IPS-18c (cell line): Measurements from ENCODE around the gene ADAMTS17.
"Not testable (repeated sequence)": the region's sequence is repeated elsewhere in the genome, so short reads cannot be mapped to it uniquely, and the experiment has no call there.

Experiments
- H3K4me3 ChIP-seq: 2 replicates; pipeline ENCODE4 v1.7.0; 2013; ENCODE audit warnings: low read depth, mild to moderate bottlenecking, low read length, moderate library complexity; ENCODE audit not compliant: insufficient read depth
- H3K9me3 ChIP-seq: one replicate; pipeline ENCODE4 v1.6.1; 2013; ENCODE audit warnings: mild to moderate bottlenecking, low read length, moderate library complexity; ENCODE audit not compliant: control insufficient read depth, insufficient read depth

The ADAMTS17 gene

GRCh38 chr15:99993262-99993661 is 348.5 kb downstream of the ADAMTS17 start:
- Histone ChIP-seq H3K9me3 (no peaks in the 10 kb centered on the region), H3K4me3 (no peak overlapping the region)

- no peak overlapping the region for H3K4me3 ChIP-seq
- no peaks in the 10 kb centered on the region for H3K9me3 ChIP-seq
These were observed 349.1 kb downstream of the ADAMTS17 start for GRCh38 chr15:99992611-99993231.

DNA sequence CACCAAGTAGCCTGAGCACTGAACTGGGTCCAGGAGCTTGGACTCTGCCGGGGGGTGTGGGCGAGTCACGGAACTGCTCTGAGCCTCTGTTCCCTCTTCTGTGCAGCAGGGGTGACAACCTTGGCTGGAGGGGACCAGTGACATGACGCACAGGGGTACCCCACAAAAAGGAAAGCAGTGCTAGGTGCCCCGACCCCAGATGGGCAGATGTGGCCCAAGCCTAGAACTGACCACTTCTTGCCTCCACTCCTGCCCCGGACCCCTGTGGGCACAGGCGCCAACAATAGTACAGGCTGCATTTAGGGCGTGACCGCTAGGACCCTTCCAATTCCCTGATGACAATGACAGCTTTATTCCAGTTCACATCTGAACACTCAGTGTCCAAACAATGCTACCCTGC is 352.7 kb downstream of the ADAMTS17 start:
- Histone ChIP-seq H3K4me3 (no peak overlapping the region), H3K9me3 (peaks cover 2% of the 10 kb centered on the region)

- H3K9me3 ChIP-seq: peaks cover 2% of the 10 kb centered on the region
- H3K4me3 ChIP-seq: no peak overlapping the region
These were observed 354.1 kb downstream of the ADAMTS17 start for GRCh38 chr15:99987701-99988100.

- peaks cover 2% of the 10 kb centered on the region for H3K9me3 ChIP-seq
- H3K4me3 ChIP-seq: no peak overlapping the region
These were observed 354.7 kb downstream of the ADAMTS17 start for GRCh38 chr15:99987119-99987506.

DNA sequence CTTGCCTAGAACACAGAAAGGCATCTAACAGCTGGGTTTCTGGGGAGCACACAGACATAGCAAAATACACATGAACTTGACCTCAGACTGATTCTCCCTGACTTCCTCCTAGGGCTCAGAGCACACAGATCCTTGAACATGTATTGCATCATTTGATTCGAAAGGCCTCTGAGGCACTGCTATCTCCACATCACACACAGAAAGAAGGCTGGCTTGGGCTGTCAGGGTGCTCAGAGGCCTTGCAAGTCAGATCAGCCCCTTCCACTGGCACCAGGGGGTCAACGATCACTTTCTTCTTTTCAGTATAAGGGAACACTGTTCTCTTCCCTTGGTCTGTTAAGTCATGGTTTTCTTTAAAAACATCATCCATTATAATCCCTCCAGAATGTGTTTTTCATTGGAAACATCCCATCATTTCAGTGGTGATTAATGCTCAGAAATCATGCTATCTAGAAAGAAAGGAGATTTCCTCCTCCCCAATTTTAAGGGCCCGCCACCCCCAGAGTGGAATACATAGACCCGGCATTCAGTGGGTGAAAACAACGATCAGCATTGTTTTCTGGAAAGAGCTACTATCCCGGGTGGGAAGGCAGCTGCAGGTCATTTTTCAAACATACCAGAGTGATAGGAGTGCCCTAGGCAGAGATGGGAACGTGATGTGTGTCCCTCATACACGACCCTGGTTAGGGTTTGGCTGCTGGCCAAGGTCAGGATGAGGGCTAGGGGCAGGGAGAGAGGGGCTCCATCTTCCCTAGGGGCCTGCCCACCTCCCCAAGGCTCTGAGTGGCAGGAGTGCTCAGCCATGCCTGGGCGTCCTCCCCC is 355.3 kb downstream of the ADAMTS17 start:
- Histone ChIP-seq H3K9me3 (peaks cover 2% of the 10 kb centered on the region), H3K4me3 (no peak overlapping the region)

DNA sequence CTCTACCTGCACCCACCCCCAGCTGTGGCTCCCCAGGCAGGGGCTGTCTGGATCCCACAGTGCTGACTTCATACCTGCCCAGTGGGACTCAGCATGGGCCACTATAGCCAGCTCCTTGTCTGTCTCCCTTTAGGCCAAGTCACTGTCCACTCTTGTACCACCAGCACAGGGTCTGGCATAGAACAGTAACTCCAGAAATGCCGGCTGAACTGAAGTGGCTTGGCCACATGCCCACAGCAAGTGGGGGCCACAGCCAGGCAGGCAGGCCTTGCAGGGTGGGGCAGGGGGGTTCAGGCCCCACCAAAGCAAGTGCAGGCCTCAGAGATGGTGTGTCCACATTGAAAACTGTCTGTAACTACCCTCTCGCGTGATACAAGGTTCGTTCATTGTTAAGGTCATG is 355.9 kb downstream of the ADAMTS17 start:
- Histone ChIP-seq H3K9me3 (peaks cover 2% of the 10 kb centered on the region), H3K4me3 (no peak overlapping the region)

DNA sequence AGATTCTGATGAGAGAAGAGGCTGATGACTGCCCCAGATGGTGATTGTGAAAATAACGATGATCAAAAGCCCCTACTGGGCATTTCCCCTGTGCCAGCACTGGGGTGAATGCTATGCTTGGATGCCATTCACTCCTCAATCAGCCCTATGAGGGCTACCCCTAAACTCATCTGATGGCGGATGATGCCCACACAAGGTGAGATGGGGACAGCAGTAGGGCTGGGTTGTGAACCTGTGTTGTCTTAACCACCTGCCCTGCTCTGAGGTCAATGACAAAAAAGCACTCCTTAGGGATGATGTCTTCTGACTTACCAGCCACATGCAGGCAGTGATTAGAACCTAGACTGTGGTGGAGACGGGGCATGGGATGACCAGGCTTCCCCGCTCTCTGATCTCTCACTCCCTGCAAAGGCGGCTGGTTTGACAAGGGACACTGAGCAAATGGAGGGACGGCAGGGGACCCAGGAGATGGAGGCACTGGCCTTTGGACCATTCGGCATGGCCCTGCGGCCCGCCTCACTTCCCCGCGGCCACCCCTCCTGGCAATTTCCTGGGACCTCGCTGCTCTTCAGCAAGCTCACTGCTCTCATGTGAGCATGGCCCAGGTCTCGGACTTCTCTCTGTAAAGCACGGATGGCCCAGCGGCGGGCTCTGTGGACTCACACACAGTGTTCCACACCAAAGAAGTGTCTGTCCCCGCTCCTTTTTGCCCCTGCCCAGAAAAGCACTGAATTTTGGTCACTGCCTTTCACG is 357.1 kb downstream of the ADAMTS17 start:
- peaks cover 2% of the 10 kb centered on the region for H3K9me3 ChIP-seq
- H3K4me3 ChIP-seq: no peak overlapping the region

GRCh38 chr15:99983886-99984286 is 357.9 kb downstream of the ADAMTS17 start:
- Histone ChIP-seq H3K9me3 (peaks cover 2% of the 10 kb centered on the region), H3K4me3 (no peak overlapping the region)

GRCh38 chr15:99983171-99983885 is 358.4 kb downstream of the ADAMTS17 start:
- Histone ChIP-seq H3K9me3 (peaks cover 2% of the 10 kb centered on the region), H3K4me3 (no peak overlapping the region; the same call in 1 of the 2 replicates)

GRCh38 chr15:99982662-99983061 is 359.1 kb downstream of the ADAMTS17 start:
- Histone ChIP-seq H3K9me3 (peaks cover 2% of the 10 kb centered on the region), H3K4me3 (no peak overlapping the region; the same call in 1 of the 2 replicates)

- Histone ChIP-seq H3K4me3 (no peak overlapping the region), H3K9me3 (peaks cover 2% of the 10 kb centered on the region)
These were observed 359.7 kb downstream of the ADAMTS17 start for GRCh38 chr15:99981839-99982658.

- Histone ChIP-seq H3K4me3 (no peak overlapping the region), H3K9me3 (peaks cover 2% of the 10 kb centered on the region)
These were observed 360.6 kb downstream of the ADAMTS17 start for GRCh38 chr15:99981191-99981647.

DNA sequence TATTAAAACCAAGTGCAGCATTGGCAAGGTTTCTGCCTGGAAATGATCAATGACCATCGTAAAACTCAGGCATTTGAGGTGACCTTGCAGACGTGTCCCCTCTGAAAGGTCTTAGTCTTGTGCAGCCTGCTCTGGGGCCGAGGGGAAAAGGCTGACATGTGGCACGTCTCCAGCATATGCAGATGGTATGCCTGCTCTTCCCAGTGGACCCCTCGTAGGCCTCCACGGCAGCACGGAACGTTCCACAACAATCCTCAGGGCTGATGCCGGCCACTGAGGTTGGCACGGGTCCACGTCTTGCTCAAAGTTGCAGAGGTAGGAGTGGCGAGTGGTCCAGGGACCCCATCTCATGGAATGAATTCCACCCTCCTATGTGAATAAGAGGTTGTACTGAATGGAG is 361.0 kb downstream of the ADAMTS17 start:
- Histone ChIP-seq H3K9me3 (peaks cover 2% of the 10 kb centered on the region), H3K4me3 (no peak overlapping the region)

DNA sequence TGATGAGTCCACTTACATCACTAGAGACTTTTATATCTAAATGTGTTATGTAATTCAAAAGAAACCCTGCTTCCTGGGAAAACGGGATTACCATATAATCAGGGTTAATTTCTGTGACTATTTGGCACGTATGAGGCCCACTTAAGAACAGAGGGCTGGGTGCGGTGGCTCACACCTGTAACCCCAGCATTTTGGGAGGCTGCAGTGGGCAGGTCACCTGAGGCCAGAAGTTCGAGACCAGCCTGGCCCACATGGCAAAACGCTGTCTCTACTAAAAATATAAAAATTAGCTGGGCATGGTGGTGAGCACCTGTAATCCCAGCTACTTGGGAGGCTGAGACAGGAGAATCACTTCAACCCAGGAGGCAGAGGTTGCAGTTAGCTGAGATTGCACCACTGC is 361.9 kb downstream of the ADAMTS17 start:
- not testable (repeated sequence) for H3K4me3 ChIP-seq, H3K9me3 ChIP-seq

DNA sequence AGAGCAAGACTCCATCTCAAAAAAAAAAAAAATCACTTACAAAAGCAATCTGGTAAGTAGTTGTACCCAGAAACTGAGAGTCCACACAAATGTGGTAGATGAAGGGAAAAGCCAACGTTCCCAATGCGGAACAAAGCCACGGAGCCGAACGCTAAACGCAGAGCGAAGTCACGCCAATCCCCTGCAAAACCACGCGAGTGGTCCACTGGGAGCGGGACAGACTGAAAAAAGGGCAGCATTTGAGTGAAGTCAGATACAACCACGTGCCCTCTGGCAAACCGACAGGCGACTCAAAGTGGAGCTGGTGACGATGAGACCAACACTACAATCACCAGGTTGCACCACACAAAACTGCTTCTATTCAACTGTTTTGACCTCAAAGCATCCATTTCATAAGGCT is 362.4 kb downstream of the ADAMTS17 start:
- H3K4me3 ChIP-seq: no peak overlapping the region
- peaks cover 2% of the 10 kb centered on the region for H3K9me3 ChIP-seq
